AG10803 (cell line): Measurements from ENCODE around the gene DPH1.

ENCODE experiments used
- DNase-seq: peaks from one replicate; pipeline ENCODE4 v3.0.0; 2010; ENCODE audit warnings: low read depth
- H3K4me3 ChIP-seq: 2 replicates; pipeline ENCODE4 v1.5.1; 2011; ENCODE audit warnings: mild to moderate bottlenecking, low read length, control low read depth
- CTCF ChIP-seq: conservative IDR thresholded peaks from 2 replicates; pipeline ENCODE4 v1.5.1; 2011; ENCODE audit warnings: mild to moderate bottlenecking, low read length, control low read depth, inconsistent platforms

Gene DPH1

DNA sequence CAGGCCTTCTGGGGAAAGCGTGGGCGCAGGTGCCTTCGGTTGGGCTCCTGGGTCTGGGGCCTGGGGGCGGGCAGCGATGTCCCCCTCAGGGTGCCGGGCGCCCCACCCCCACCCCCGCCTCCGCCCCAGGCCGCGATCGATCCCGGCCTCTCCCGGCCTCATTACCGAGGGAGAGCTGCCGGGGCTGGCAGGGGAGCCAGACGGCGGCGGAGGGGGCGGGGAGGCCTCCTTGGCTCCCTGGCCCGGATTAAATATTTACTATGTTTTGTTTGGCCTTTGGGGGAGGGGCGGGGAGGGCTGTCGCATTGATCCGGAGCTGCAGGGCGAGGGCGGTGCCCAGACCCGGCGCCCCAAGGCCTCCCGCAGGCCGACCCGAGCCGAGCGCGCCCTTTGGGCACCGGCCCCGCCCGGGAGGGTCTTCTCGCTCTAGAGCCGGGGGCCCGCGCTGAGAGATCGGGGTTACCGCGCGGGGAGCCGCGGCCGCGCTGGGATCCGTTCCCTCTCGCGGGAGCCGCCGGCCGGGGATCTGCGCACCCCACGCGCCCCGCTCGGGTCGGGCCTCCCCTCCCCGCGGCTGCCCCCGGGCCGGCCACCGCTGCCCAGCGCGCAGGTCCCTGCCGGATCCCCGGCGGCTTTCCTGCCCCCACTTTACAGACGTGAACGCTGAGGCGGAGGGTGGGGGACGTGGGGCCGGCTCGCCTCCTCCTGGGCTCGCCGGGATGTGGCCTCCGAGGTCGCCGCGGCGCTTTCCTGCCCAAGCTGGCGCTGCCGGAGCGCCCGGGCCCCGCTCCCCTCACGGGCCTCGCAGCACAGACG is 31.8 kb upstream of the DPH1 start:
- DNase-seq, result peak; percentile 12
- no peak for TF ChIP-seq CTCF
- no peak overlapping the region; the same call in 1 of the 2 replicates for H3K4me3 ChIP-seq

DNA sequence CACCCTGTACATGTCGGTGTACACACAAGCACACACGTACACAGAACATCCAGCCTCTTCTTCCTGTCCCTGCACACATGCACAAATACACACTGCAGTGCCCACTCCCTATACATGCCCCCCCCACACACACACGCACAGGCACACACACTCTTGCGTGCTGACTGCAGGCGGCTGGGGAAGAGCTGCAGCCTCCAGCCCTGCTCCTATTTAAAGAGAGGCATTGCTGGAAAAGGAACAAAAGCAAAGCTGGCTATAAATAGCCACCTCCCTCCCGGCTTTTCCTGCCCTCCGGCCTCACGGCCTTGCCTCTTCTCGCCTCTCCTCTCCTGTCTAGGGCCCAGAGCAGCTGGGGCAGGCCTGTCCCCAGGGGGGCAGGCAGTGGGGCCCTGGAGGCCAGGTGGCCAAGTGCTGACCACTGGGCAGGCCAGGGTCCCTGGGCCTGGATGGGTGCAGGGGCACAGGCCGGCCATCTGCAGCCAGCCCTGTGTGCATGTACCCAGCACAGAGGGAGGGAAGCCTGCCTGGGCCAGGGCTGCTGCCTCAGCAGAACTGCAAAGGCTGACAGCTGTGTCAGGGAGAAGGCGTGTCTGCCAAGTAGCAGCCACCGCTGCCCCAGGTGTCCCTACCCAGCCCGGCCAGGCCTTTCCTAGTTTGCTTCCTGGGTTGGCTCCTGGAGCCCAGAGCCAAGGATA is 30.2 kb upstream of the DPH1 start:
- no peak for TF ChIP-seq CTCF
- DNase-seq, result peak; percentile 39

GRCh38 chr17:2002767-2003329 is 27.1 kb upstream of the DPH1 start:
- DNase-seq, result no peak
- no peak overlapping the region for H3K4me3 ChIP-seq

More for the DNA sequence above, 30.2 kb upstream of the DPH1 start:
- H3K4me3 ChIP-seq, result no peak overlapping the region

DNA sequence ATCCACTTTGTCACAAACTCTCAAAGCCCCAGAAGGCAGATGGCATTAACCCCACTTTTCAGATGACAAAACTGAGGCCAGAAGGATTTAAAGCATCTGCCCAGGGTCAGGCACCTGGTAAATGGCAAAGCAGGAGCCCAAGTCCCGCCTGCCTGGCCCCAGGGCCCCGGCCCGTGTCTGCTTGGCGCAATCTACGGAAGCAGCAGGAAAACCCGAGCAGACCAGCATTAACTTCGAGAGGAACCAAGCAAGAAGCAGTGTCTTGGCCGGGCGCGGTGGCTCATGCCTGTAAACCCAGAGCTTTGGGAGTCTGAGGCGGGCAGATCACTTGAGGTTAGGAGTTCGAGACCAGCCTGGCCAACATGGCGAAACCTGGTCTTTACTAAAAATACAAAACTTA is 26.4 kb upstream of the DPH1 start:
- no peak for DNase-seq
- no peak for TF ChIP-seq CTCF
- H3K4me3 ChIP-seq, result no peak overlapping the region

More at GRCh38 chr17:2002767-2003329, 27.1 kb upstream of the DPH1 start:
- TF ChIP-seq CTCF, result no peak

GRCh38 chr17:2004435-2004952 is 25.5 kb upstream of the DPH1 start:
- TF ChIP-seq CTCF, result no peak
- DNase-seq, result no peak
- no peak overlapping the region for H3K4me3 ChIP-seq

- H3K4me3 ChIP-seq, result no peak overlapping the region
- DNase-seq, result no peak
- no peak for TF ChIP-seq CTCF
Measured at GRCh38 chr17:2008332-2009126, 21.4 kb upstream of the DPH1 start.
